Nucleus accumbens (tissue), 56 donors: ENCODE measurements around the gene SPACA5.
"Not testable (repeated sequence)": the region's sequence is repeated elsewhere in the genome, so short reads cannot be mapped to it uniquely, and the experiment has no call there.

Source experiments
- DNase-seq, 56 donors: peaks; one replicate each; lab custom pipeline; 2025; lab: John Stamatoyannopoulos, UW

SPACA5 gene

GRCh38 chrX:48006688-48007087, at the start of gene SPACA5:
Gene SPACA5 (plus strand): TSS chrX:48006988. CDS start chrX:48007803, 815 bp downstream.
- not testable (repeated sequence) for DNase-seq

GRCh38 chrX:47958206-47958605, 48.6 kb upstream of the SPACA5 start:
- DNase-seq, result not testable (repeated sequence)

- no peak for DNase-seq
Measured at GRCh38 chrX:47958761-47959342, 47.9 kb upstream of the SPACA5 start.

GRCh38 chrX:47960406-47960805, 46.4 kb upstream of the SPACA5 start:
- no peak for DNase-seq

- DNase-seq, result not testable (repeated sequence)
Measured at GRCh38 chrX:47961830-47962229, 45.0 kb upstream of the SPACA5 start.

- not testable (repeated sequence) for DNase-seq
Measured at GRCh38 chrX:47965526-47965925, 41.3 kb upstream of the SPACA5 start.

GRCh38 chrX:47973235-47973634, 33.6 kb upstream of the SPACA5 start:
- DNase-seq, result no peak

GRCh38 chrX:47976254-47977151, 30.3 kb upstream of the SPACA5 start:
- DNase-seq, result no peak

- DNase-seq, result no peak
Measured at GRCh38 chrX:47991263-47992094, 15.3 kb upstream of the SPACA5 start.

- DNase-seq, result no peak
Measured at GRCh38 chrX:47992095-47992380, 14.8 kb upstream of the SPACA5 start.

GRCh38 chrX:47992669-47993068, 14.1 kb upstream of the SPACA5 start:
- no peak for DNase-seq

GRCh38 chrX:48001260-48001659, 5.5 kb upstream of the SPACA5 start:
- no peak for DNase-seq

GRCh38 chrX:48002319-48002718, 4.5 kb upstream of the SPACA5 start:
- no peak for DNase-seq

GRCh38 chrX:48002929-48003328, 3.9 kb upstream of the SPACA5 start:
- no peak for DNase-seq

GRCh38 chrX:48003367-48003757, 3.4 kb upstream of the SPACA5 start:
- peak in 6 of 56 donors; percentile 0 to 15 (median 4) for DNase-seq

- peak; percentile 16 to 91 (median 75) for DNase-seq
Measured at GRCh38 chrX:48003758-48004457, 2.9 kb upstream of the SPACA5 start, which contains the start of gene ZNF182. Gene ZNF182 (minus strand): TSS chrX:48003989. CDS start chrX:48002609, 1,380 bp downstream.

GRCh38 chrX:48009445-48009960, 2.7 kb downstream of the SPACA5 start:
- not testable (repeated sequence) for DNase-seq

GRCh38 chrX:48016583-48017310, 10.0 kb downstream of the SPACA5 start:
- not testable (repeated sequence) for DNase-seq

GRCh38 chrX:48019892-48020291, 13.1 kb downstream of the SPACA5 start:
- not testable (repeated sequence) for DNase-seq
